ENCODE results near the gene ZNF195.
"Not testable (repeated sequence)": the region's sequence is repeated elsewhere in the genome, so short reads cannot be mapped to it uniquely, and the experiment has no call there.

DNA sequence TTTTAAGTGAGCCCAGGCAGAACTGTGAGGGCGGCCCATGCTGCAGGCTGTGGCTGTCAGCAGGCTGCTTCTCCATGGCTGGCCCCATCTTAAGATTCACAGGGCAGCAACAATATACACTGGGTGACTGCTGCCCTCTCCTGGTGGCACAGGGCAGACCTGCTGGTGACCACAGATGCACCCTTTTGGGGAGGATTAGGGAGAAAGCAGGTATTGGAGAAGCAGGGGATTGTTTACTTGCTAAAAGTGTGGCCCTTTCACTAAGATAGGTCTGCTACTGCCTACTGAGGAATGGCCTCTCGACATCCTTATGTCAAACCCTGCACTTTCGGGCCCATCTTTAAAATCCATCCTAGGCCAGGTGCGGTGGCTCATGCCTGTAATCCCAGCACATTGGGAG is 38.1 kb upstream of the ZNF195 start:
- TF ChIP-seq POLR2A (IDR thresholded peaks at IDR 0.05) = not testable (repeated sequence)
- TF ChIP-seq, protein P1, sequence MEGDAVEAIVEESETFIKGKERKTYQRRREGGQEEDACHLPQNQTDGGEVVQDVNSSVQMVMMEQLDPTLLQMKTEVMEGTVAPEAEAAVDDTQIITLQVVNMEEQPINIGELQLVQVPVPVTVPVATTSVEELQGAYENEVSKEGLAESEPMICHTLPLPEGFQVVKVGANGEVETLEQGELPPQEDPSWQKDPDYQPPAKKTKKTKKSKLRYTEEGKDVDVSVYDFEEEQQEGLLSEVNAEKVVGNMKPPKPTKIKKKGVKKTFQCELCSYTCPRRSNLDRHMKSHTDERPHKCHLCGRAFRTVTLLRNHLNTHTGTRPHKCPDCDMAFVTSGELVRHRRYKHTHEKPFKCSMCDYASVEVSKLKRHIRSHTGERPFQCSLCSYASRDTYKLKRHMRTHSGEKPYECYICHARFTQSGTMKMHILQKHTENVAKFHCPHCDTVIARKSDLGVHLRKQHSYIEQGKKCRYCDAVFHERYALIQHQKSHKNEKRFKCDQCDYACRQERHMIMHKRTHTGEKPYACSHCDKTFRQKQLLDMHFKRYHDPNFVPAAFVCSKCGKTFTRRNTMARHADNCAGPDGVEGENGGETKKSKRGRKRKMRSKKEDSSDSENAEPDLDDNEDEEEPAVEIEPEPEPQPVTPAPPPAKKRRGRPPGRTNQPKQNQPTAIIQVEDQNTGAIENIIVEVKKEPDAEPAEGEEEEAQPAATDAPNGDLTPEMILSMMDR (IDR thresholded peaks at IDR 0.05) = not testable (repeated sequence)

All from lower leg skin (tissue), 3 donors.